Esophagus squamous epithelium (tissue), 5 donors: ENCODE results near the gene CAMK2D. TPM values are rescaled to one million over a fixed set of nuclear protein-coding genes. Genes with fewer than 3 reads are reported as not detected.

Experiments used
- DNase-seq: peaks from one replicate; lab custom pipeline; 2025; lab: John Stamatoyannopoulos, UW
- H3K27ac ChIP-seq, 4 donors: fragments of 200-600 bp; sonication (generic); one replicate each; pipeline ENCODE4 v1.5.1; 2016 to 2019; ENCODE audit warnings: mild to moderate bottlenecking in 1 of 4
- H3K27me3 ChIP-seq, 4 donors: fragments of 200-600 bp; sonication (generic); 1 replicate in 3 of 4; 2 replicates in 1 of 4; pipeline versions ENCODE4 v1.5.1 to v1.6.0; 2017 to 2021; ENCODE audit warnings: antibody characterized with exemption in 1 of 4
- H3K36me3 ChIP-seq, 3 donors: fragments of 200-600 bp; sonication (generic); one replicate each; pipeline ENCODE4 v1.5.1; 2016 to 2019
- H3K4me1 ChIP-seq, 3 donors: fragments of 200-600 bp; sonication (generic); one replicate each; pipeline ENCODE4 v1.5.1; 2017 to 2019
- H3K4me3 ChIP-seq, 4 donors: fragments of 200-600 bp; sonication (generic); 1 replicate in 3 of 4; 2 replicates in 1 of 4; pipeline ENCODE4 v1.5.1; 2016 to 2019; ENCODE audit warnings: mild to moderate bottlenecking in 2 of 4, moderate library complexity in 1 of 4
- H3K9me3 ChIP-seq, 3 donors: fragments of 200-600 bp; sonication (generic); one replicate each; pipeline ENCODE4 v1.5.1; 2016 to 2019
- CTCF ChIP-seq, 6 experiments: fragments of 450-650 bp in 4 of 6; fragments of 200-600 bp in 2 of 6; sonication (generic) in 2 of 6; IDR thresholded peaks; one replicate each; pipeline ENCODE4 v1.5.1; 2016 to 2019; ENCODE audit warnings: antibody characterized with exemption in 6 of 6, mild to moderate bottlenecking in 4 of 6, moderate library complexity in 4 of 6
- POLR2A ChIP-seq, 4 donors: fragments of 450-650 bp; IDR thresholded peaks; one replicate each; pipeline ENCODE4 v1.6.1; 2017; ENCODE audit warnings: antibody characterized with exemption in 4 of 4, mild to moderate bottlenecking in 4 of 4, moderate library complexity in 3 of 4
- WGBS, 2 donors: methylation state at CpG; one replicate each; pipeline ENCODE4 v1.1.5; 2018; 5-methylcytosine and 5-hydroxymethylcytosine counted together
- intact Hi-C: fragments of 100-400 bp; cut with DNase I; formaldehyde crosslinking; loops from one replicate; pipeline ENCODE4 v1.15.0; 2022
- total RNA-seq, 4 donors: library from RNA; depleted of rRNA; stranded (reverse); fragments of >200 nt; gene quantifications; one replicate each; pipeline ENCODE4 v1.1.0, GENCODE V29; 2016
- donor health status: DM: yes; HTN: yes; CAD: no.

CAMK2D gene
- total RNA-seq, 4 donors from 2014 or later, result 30.7 to 47.7 (median 38.2) TPM

DNA sequence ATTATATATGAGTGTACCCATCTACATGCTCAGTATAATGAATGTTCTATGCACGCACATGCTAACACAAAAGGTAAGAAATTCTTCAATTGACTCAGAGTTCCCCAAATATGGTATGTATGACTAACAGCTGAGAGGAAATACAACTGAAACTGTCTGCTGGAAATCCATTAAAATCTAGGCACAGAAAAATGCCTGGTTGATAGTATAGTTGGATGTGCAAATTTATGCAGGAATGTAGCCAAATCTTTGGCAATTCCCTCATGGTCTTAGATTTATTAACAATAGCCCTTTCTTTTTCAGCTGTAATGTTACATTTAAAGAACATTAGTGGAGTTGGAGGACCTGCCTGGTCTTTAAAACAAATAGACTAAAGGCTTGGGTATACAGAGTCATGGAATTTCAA is 5.5 kb downstream of the CAMK2D start:
- Histone ChIP-seq H3K9me3 (no peaks in the 10 kb centered on the region), H3K4me3 (no peak overlapping the region), H3K27me3 (no peaks in the 10 kb centered on the region), H3K27ac (no peak overlapping the region), H3K4me1 (peaks cover 0 to 48% (median 30%) of the 10 kb centered on the region in 3 donors), H3K36me3 (peaks cover 0 to 16% (median 0%) of the 10 kb centered on the region in 3 donors)
- intact Hi-C loops, result no loop called here
- no peak for DNase-seq
- TF ChIP-seq CTCF (IDR thresholded peaks at IDR 0.05), result no peak
- no peak for TF ChIP-seq POLR2A (IDR thresholded peaks at IDR 0.05)
- WGBS, 2 donors, result 24 to 40% methylated on average over 1 of the region's 1 CpG

GRCh38 chr4:113750734-113751133 is 10.8 kb downstream of the CAMK2D start:
- Histone ChIP-seq H3K27me3 (no peaks in the 10 kb centered on the region), H3K4me3 (no peak overlapping the region), H3K27ac (no peak overlapping the region), H3K9me3 (no peaks in the 10 kb centered on the region), H3K4me1 (peaks cover 0 to 28% (median 4%) of the 10 kb centered on the region in 3 donors), H3K36me3 (peaks cover 0 to 10% (median 0%) of the 10 kb centered on the region in 3 donors)
- TF ChIP-seq CTCF (IDR thresholded peaks at IDR 0.05) (no peak), POLR2A (IDR thresholded peaks at IDR 0.05) (no peak)
- intact Hi-C loops, result no loop called here
- WGBS, 2 donors, result 91 to 93% methylated on average over 1 of the region's 1 CpG
- no peak for DNase-seq

DNA sequence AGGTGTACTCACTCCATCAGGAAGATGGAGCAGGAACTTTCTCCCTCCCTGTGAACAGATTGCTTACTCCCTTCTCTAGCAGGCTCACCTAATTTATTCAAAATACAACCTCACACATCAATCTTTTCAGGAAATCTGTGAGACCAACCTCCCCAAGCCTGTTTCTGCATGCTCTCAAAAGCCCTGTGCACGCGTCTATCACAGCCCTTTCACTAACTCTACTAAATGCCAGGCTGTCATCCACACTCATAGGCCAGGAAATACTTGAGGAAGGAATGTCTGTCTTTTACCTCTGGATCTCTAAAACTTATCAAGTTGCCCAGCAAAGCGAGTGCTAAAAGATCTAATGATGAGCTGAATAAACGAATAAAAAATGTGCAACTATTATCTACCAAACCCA is 11.2 kb downstream of the CAMK2D start:
- intact Hi-C loops, result no loop called here
- WGBS, 2 donors, result 66 to 92% methylated on average over 2 to 4 of the region's 4 CpGs

GRCh38 chr4:113749178-113749577 is 12.4 kb downstream of the CAMK2D start:
- TF ChIP-seq POLR2A (IDR thresholded peaks at IDR 0.05) (no peak), CTCF (IDR thresholded peaks at IDR 0.05) (no peak)
- intact Hi-C loops, result no loop called here

More for the DNA sequence above, 11.2 kb downstream of the CAMK2D start:
- H3K4me1 ChIP-seq, result peaks cover 0 to 24% (median 0%) of the 10 kb centered on the region in 3 donors
- no peak overlapping the region for H3K4me3 ChIP-seq
- H3K36me3 ChIP-seq, result peaks cover 0 to 10% (median 0%) of the 10 kb centered on the region in 3 donors
- no peaks in the 10 kb centered on the region for H3K27me3 ChIP-seq
- H3K27ac ChIP-seq, result no peak overlapping the region
- no peak for DNase-seq
- TF ChIP-seq CTCF (IDR thresholded peaks at IDR 0.05), result no peak
- TF ChIP-seq POLR2A (IDR thresholded peaks at IDR 0.05), result no peak
- H3K9me3 ChIP-seq, result no peaks in the 10 kb centered on the region

GRCh38 chr4:113747949-113748348 is 13.6 kb downstream of the CAMK2D start:
- no peak overlapping the region for H3K4me3 ChIP-seq
- no peak overlapping the region for H3K27ac ChIP-seq
- no peak for DNase-seq
- WGBS, 2 donors, result 97 to 100% methylated on average over 3 of the region's 3 CpGs
- H3K9me3 ChIP-seq, result no peaks in the 10 kb centered on the region
- intact Hi-C loops, result no loop called here
- no peak for TF ChIP-seq POLR2A (IDR thresholded peaks at IDR 0.05)
- no peak for TF ChIP-seq CTCF (IDR thresholded peaks at IDR 0.05)
- peaks cover 0 to 18% (median 0%) of the 10 kb centered on the region in 3 donors for H3K4me1 ChIP-seq
- peaks cover 0 to 10% (median 0%) of the 10 kb centered on the region in 3 donors for H3K36me3 ChIP-seq
- H3K27me3 ChIP-seq, result no peaks in the 10 kb centered on the region

More at GRCh38 chr4:113749178-113749577, 12.4 kb downstream of the CAMK2D start:
- Histone ChIP-seq H3K27ac (no peak overlapping the region), H3K27me3 (no peaks in the 10 kb centered on the region), H3K36me3 (peaks cover 0 to 10% (median 0%) of the 10 kb centered on the region in 3 donors), H3K4me1 (peaks cover 0 to 22% (median 0%) of the 10 kb centered on the region in 3 donors), H3K4me3 (no peak overlapping the region), H3K9me3 (no peaks in the 10 kb centered on the region)
- no peak for DNase-seq
- 78 to 82% methylated on average over 1 of the region's 1 CpG for WGBS, 2 donors
